Esophagus muscularis mucosa (tissue), 4 donors: ENCODE measurements around the gene HEYL. TPM values are rescaled to one million over a fixed set of nuclear protein-coding genes. Genes with fewer than 3 reads are reported as not detected.

ENCODE experiments used
- DNase-seq: peaks from one replicate; pipeline ENCODE4 v3.0.0-alpha.2; 2017; ENCODE audit errors: extremely low spot score
- H3K27ac ChIP-seq, 4 donors: fragments of 200-600 bp; sonication (generic); replicated peaks in 1 of 4; 1 replicate in 3 of 4; 2 replicates in 1 of 4; pipeline ENCODE4 v1.5.1; 2016 to 2019; ENCODE audit warnings: mild to moderate bottlenecking in 1 of 4
- H3K27me3 ChIP-seq, 4 donors: fragments of 200-600 bp; sonication (generic); one replicate each; pipeline versions ENCODE4 v1.5.1 to v1.6.0; 2016 to 2019
- H3K36me3 ChIP-seq, 4 donors: fragments of 200-600 bp; sonication (generic); one replicate each; pipeline ENCODE4 v1.5.1; 2016 to 2019
- H3K4me1 ChIP-seq, 4 donors: fragments of 200-600 bp; sonication (generic); one replicate each; pipeline ENCODE4 v1.5.1; 2016 to 2019
- H3K4me3 ChIP-seq, 4 donors: fragments of 200-600 bp; sonication (generic); 1 replicate in 2 of 4; 2 replicates in 2 of 4; pipeline ENCODE4 v1.5.1; 2016 to 2019; ENCODE audit warnings: mild to moderate bottlenecking in 4 of 4, moderate library complexity in 1 of 4
- H3K9me3 ChIP-seq, 4 donors: fragments of 200-600 bp; sonication (generic); 1 replicate in 3 of 4; 2 replicates in 1 of 4; pipeline ENCODE4 v1.5.1; 2016 to 2019
- CTCF ChIP-seq, 3 experiments: fragments of 200-600 bp in 2 of 3; fragments of 450-650 bp in 1 of 3; sonication (generic) in 2 of 3; IDR thresholded peaks; one replicate each; pipeline ENCODE4 v1.5.1; 2017 to 2019; ENCODE audit warnings: antibody characterized with exemption in 3 of 3, mild to moderate bottlenecking in 2 of 3, moderate library complexity in 1 of 3
- EP300 ChIP-seq: sonication (generic); formaldehyde crosslinking; IDR thresholded peaks from one replicate; pipeline ENCODE4 v1.6.1; 2017; ENCODE audit warnings: antibody characterized with exemption
- POLR2A ChIP-seq: fragments of 450-650 bp; IDR thresholded peaks from one replicate; pipeline ENCODE4 v1.6.1; 2017; ENCODE audit warnings: antibody characterized with exemption, moderate library complexity, mild to moderate bottlenecking, low read depth
- POLR2AphosphoS5 ChIP-seq, 2 donors: sonication (generic); formaldehyde crosslinking; IDR thresholded peaks; one replicate each; pipeline ENCODE4 v1.6.1; 2017; ENCODE audit warnings: antibody characterized with exemption in 2 of 2
- WGBS: methylation state at CpG from one replicate; pipeline ENCODE4 v1.1.5; 2018; 5-methylcytosine and 5-hydroxymethylcytosine counted together
- intact Hi-C: fragments of 100-400 bp; cut with DNase I; formaldehyde crosslinking; loops from one replicate; pipeline ENCODE4 v1.15.1; 2023
- total RNA-seq, 4 donors: library from RNA; depleted of rRNA; stranded (reverse); fragments of >200 nt; gene quantifications; one replicate each; pipeline versions ENCODE4 v1.1.0 to v1.2.1, GENCODE V29; 2016

HEYL gene
- total RNA-seq, 4 donors from 2014 or later = 5.6 to 8.8 (median 8.4) TPM

GRCh38 chr1:39620659-39621165 is 18.7 kb downstream of the HEYL start:
- no peaks in the 10 kb centered on the region for H3K9me3 ChIP-seq
- peaks cover 5 to 22% (median 17%) of the 10 kb centered on the region in 4 donors for H3K4me1 ChIP-seq
- no peak overlapping the region for H3K4me3 ChIP-seq
- intact Hi-C loops = no loop called here
- no peak for TF ChIP-seq POLR2A
- no peak for TF ChIP-seq CTCF (IDR thresholded peaks at IDR 0.05)
- no peak for TF ChIP-seq POLR2AphosphoS5 (IDR thresholded peaks at IDR 0.05)
- TF ChIP-seq EP300 = no peak
- DNase-seq = no peak
- 90% methylated on average over 3 of the region's 3 CpGs for WGBS
- no peaks in the 10 kb centered on the region for H3K27me3 ChIP-seq
- no peak overlapping the region for H3K27ac ChIP-seq
- no peaks in the 10 kb centered on the region for H3K36me3 ChIP-seq

- Histone ChIP-seq H3K4me3 (no peak overlapping the region), H3K9me3 (no peaks in the 10 kb centered on the region), H3K4me1 (no peaks in the 10 kb centered on the region), H3K27ac (no peak overlapping the region), H3K36me3 (no peaks in the 10 kb centered on the region), H3K27me3 (no peaks in the 10 kb centered on the region)
- DNase-seq = no peak
- intact Hi-C loops = no loop called here
- WGBS = 88% methylated on average over 4 of the region's 4 CpGs
- TF ChIP-seq POLR2A = no peak
- TF ChIP-seq POLR2AphosphoS5 (IDR thresholded peaks at IDR 0.05) = no peak
- TF ChIP-seq CTCF (IDR thresholded peaks at IDR 0.05) = no peak
Observed at GRCh38 chr1:39617488-39618049, 21.9 kb downstream of the HEYL start.

- H3K27me3 ChIP-seq = peaks cover 0 to 3% (median 0%) of the 10 kb centered on the region in 4 donors
- H3K9me3 ChIP-seq = no peaks in the 10 kb centered on the region
- no peak for DNase-seq
- intact Hi-C loops = no loop called here
- peaks cover 0 to under 1% (median 0%) of the 10 kb centered on the region in 4 donors for H3K4me1 ChIP-seq
- no peak overlapping the region for H3K27ac ChIP-seq
- WGBS = 78% methylated on average over 8 of the region's 8 CpGs
- no peak overlapping the region for H3K4me3 ChIP-seq
- peaks cover 0 to 3% (median 0%) of the 10 kb centered on the region in 4 donors for H3K36me3 ChIP-seq
- no peak for TF ChIP-seq EP300
- TF ChIP-seq CTCF (IDR thresholded peaks at IDR 0.05) = no peak
- TF ChIP-seq POLR2A = no peak
- TF ChIP-seq POLR2AphosphoS5 (IDR thresholded peaks at IDR 0.05) = no peak
Observed at GRCh38 chr1:39615086-39615673, 24.3 kb downstream of the HEYL start.

- H3K27ac ChIP-seq = no peak overlapping the region
- intact Hi-C loops = no loop called here
- H3K4me1 ChIP-seq = peaks cover 0 to 7% (median 4%) of the 10 kb centered on the region in 4 donors
- no peaks in the 10 kb centered on the region for H3K9me3 ChIP-seq
- TF ChIP-seq POLR2A (no peak), EP300 (no peak), CTCF (IDR thresholded peaks at IDR 0.05) (no peak), POLR2AphosphoS5 (IDR thresholded peaks at IDR 0.05) (no peak)
- peaks cover 0 to 10% (median 0%) of the 10 kb centered on the region in 4 donors for H3K27me3 ChIP-seq
- DNase-seq = no peak
- H3K4me3 ChIP-seq = no peak overlapping the region
- 93% methylated on average over 6 of the region's 6 CpGs for WGBS
- peaks cover 0 to 3% (median 0%) of the 10 kb centered on the region in 4 donors for H3K36me3 ChIP-seq
Observed at GRCh38 chr1:39614488-39614887, 25.0 kb downstream of the HEYL start.
